Measurements from ENCODE around the gene MCTP1. TPM values are rescaled to one million over a fixed set of nuclear protein-coding genes. Genes with fewer than 3 reads are reported as not detected.

Gene MCTP1
- total and polyA plus RNA-seq, 2 experiments from 2014 or later = 1.3 to 5.7 TPM

- Histone ChIP-seq H3K79me2 (no peaks in the 10 kb centered on the region), H3K27me3 (no peaks in the 10 kb centered on the region), H3K4me1 (ENCODE audit: insufficient read depth) (no peaks in the 10 kb centered on the region), H3K9me3 (ENCODE audit: low read depth) (no peaks in the 10 kb centered on the region), H2AFZ (no peak overlapping the region), H3K4me3 (no peak overlapping the region), H3K27ac (no peak overlapping the region), H3K9me2 (replicated peaks; ENCODE audit: insufficient read depth) (no peaks in the 10 kb centered on the region), H3K4me2 (no peak overlapping the region), H3K36me3 (replicated peaks; ENCODE audit: insufficient read depth, low read depth) (no peaks in the 10 kb centered on the region), H4K20me1 (ENCODE audit: insufficient read depth, poor library complexity, severe bottlenecking) (no peaks in the 10 kb centered on the region)
- no peak for TF ChIP-seq EZH2phosphoT487 (IDR thresholded peaks at IDR 0.05; ENCODE audit: low read depth, severe bottlenecking, unreplicated experiment)
- 87% methylated on average over 6 of the region's 6 CpGs for WGBS (ENCODE audit: low lambda C conversion rate, missing lambda C conversion rate)
- DNase-seq (ENCODE audit: low spot score) = no peak
These were observed 473.6 kb downstream of the MCTP1 start for GRCh38 chr5:94811331-94811730.

GRCh38 chr5:94810877-94811276, 474.0 kb downstream of the MCTP1 start:
- Histone ChIP-seq H3K36me3 (replicated peaks; ENCODE audit: insufficient read depth, low read depth) (no peaks in the 10 kb centered on the region), H3K9me2 (replicated peaks; ENCODE audit: insufficient read depth) (no peaks in the 10 kb centered on the region), H4K20me1 (ENCODE audit: insufficient read depth, poor library complexity, severe bottlenecking) (no peaks in the 10 kb centered on the region), H3K9me3 (ENCODE audit: low read depth) (no peaks in the 10 kb centered on the region), H3K4me1 (ENCODE audit: insufficient read depth) (no peaks in the 10 kb centered on the region), H3K79me2 (no peaks in the 10 kb centered on the region), H3K4me3 (no peak overlapping the region), H3K27me3 (no peaks in the 10 kb centered on the region), H3K4me2 (no peak overlapping the region), H3K27ac (no peak overlapping the region), H2AFZ (no peak overlapping the region)
- WGBS (ENCODE audit: low lambda C conversion rate, missing lambda C conversion rate) = 90% methylated on average over 2 of the region's 2 CpGs
- no peak for DNase-seq (ENCODE audit: low spot score)
- TF ChIP-seq CTCF (IDR thresholded peaks at IDR 0.05; ENCODE audit: poor library complexity) (no peak), EZH2 (IDR thresholded peaks at IDR 0.05; ENCODE audit: borderline replicate concordance) (no peak)

- H2AFZ ChIP-seq = no peak overlapping the region
- TF ChIP-seq EZH2phosphoT487 (IDR thresholded peaks at IDR 0.05; ENCODE audit: low read depth, severe bottlenecking, unreplicated experiment) (no peak), CTCF (IDR thresholded peaks at IDR 0.05; ENCODE audit: poor library complexity) (no peak), EZH2 (IDR thresholded peaks at IDR 0.05; ENCODE audit: borderline replicate concordance) (no peak)
These were observed 474.6 kb downstream of the MCTP1 start for GRCh38 chr5:94810281-94810680.

GRCh38 chr5:94808497-94808896, 476.4 kb downstream of the MCTP1 start:
- Histone ChIP-seq H3K9me3 (ENCODE audit: low read depth) (no peaks in the 10 kb centered on the region), H4K20me1 (ENCODE audit: insufficient read depth, poor library complexity, severe bottlenecking) (no peaks in the 10 kb centered on the region), H3K27ac (no peak overlapping the region), H3K36me3 (replicated peaks; ENCODE audit: insufficient read depth, low read depth) (no peaks in the 10 kb centered on the region), H3K4me3 (no peak overlapping the region), H2AFZ (no peak overlapping the region), H3K4me1 (ENCODE audit: insufficient read depth) (no peaks in the 10 kb centered on the region), H3K4me2 (no peak overlapping the region), H3K9me2 (replicated peaks; ENCODE audit: insufficient read depth) (no peaks in the 10 kb centered on the region), H3K79me2 (no peaks in the 10 kb centered on the region), H3K27me3 (no peaks in the 10 kb centered on the region)
- no peak for DNase-seq (ENCODE audit: low spot score)
- no peak for TF ChIP-seq CTCF (IDR thresholded peaks at IDR 0.05; ENCODE audit: poor library complexity)
- no peak for TF ChIP-seq EZH2 (IDR thresholded peaks at IDR 0.05; ENCODE audit: borderline replicate concordance)
- no peak for TF ChIP-seq EZH2phosphoT487 (IDR thresholded peaks at IDR 0.05; ENCODE audit: low read depth, severe bottlenecking, unreplicated experiment)

More at GRCh38 chr5:94810281-94810680, 474.6 kb downstream of the MCTP1 start:
- H3K27ac ChIP-seq = no peak overlapping the region
- no peak overlapping the region for H3K4me3 ChIP-seq
- no peak overlapping the region for H3K4me2 ChIP-seq
- no peaks in the 10 kb centered on the region for H3K9me3 ChIP-seq (ENCODE audit: low read depth)
- no peaks in the 10 kb centered on the region for H3K4me1 ChIP-seq (ENCODE audit: insufficient read depth)
- H3K79me2 ChIP-seq = no peaks in the 10 kb centered on the region
- H3K9me2 ChIP-seq (replicated peaks; ENCODE audit: insufficient read depth) = no peaks in the 10 kb centered on the region
- H3K36me3 ChIP-seq (replicated peaks; ENCODE audit: insufficient read depth, low read depth) = no peaks in the 10 kb centered on the region
- no peak for DNase-seq (ENCODE audit: low spot score)
- H4K20me1 ChIP-seq (ENCODE audit: insufficient read depth, poor library complexity, severe bottlenecking) = no peaks in the 10 kb centered on the region
- no peaks in the 10 kb centered on the region for H3K27me3 ChIP-seq

Measured in hepatocyte (in vitro differentiated cells).